SH-SY5Y (cell line): ENCODE measurements around the gene NAA60.

Experiments
- GATA2 ChIP-seq: IDR thresholded peaks from 2 replicates; pipeline ENCODE4 v1.6.1; 2011; ENCODE audit warnings: mild to moderate bottlenecking, low read depth, low read length
- GATA3 ChIP-seq: IDR thresholded peaks from 2 replicates; pipeline ENCODE4 v1.6.1; 2011; ENCODE audit warnings: low read depth, mild to moderate bottlenecking, low read length, moderate library complexity

DNA sequence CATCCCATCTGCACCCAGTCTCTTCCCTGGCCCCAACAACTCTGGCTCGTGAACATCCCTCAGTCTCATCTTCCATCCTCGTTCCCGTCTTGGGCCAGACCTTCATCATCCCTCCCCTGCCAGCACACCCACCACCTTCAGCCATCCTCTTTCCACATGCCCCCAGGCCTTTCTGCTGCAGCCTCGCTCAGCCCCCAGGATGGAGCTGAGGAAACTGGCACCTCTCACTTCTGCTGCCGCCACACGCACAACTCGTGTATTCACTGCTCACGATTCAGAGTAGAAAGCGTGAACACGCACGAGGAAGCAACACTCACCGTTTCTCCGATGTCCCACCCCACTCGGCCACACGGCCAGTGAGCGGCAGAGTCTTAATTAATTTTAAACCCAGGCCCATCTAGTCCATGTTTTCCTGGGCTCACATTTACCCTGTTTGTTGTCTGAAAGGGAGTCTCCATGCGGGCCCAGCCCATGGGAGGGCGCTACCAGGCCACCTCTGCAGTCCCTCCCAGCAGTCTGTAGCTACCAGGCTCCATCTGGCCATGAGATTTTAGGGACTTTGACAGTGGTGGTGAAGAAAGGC, 39.3 kb downstream of the NAA60 start:
- TF ChIP-seq GATA2 (no peak), GATA3 (no peak)
